GM19397 (cell line): ENCODE results near the gene SRPRB.
"Not testable (repeated sequence)": the region's sequence is repeated elsewhere in the genome, so short reads cannot be mapped to it uniquely, and the experiment has no call there.

ENCODE experiments used
- ATAC-seq: cut with Tn5 transposase; IDR thresholded peaks from one replicate; pipeline ENCODE4 v1.9.1; 2021; ENCODE audit warnings: mild to moderate bottlenecking, moderate library complexity; ENCODE audit not compliant: unreplicated experiment

The SRPRB gene

GRCh38 chr3:133777807-133778568 is 27.6 kb upstream of the SRPRB start:
- ATAC-seq = no peak

GRCh38 chr3:133779626-133780203 is 25.9 kb upstream of the SRPRB start:
- ATAC-seq = no peak

- ATAC-seq = not testable (repeated sequence)
These were observed 24.9 kb upstream of the SRPRB start for GRCh38 chr3:133780756-133781155.

- no peak for ATAC-seq
These were observed 24.0 kb upstream of the SRPRB start for GRCh38 chr3:133781570-133781969.

GRCh38 chr3:133782454-133782853 is 23.2 kb upstream of the SRPRB start:
- no peak for ATAC-seq

- ATAC-seq = no peak
These were observed 21.9 kb upstream of the SRPRB start for GRCh38 chr3:133783762-133784161.

GRCh38 chr3:133788024-133788423 is 17.6 kb upstream of the SRPRB start:
- no peak for ATAC-seq

GRCh38 chr3:133792171-133792763 is 13.3 kb upstream of the SRPRB start:
- ATAC-seq = no peak

- no peak for ATAC-seq
These were observed 8.1 kb upstream of the SRPRB start for GRCh38 chr3:133797396-133798105.

- ATAC-seq = no peak
These were observed 5.6 kb upstream of the SRPRB start for GRCh38 chr3:133799794-133800585.

- ATAC-seq = no peak
These were observed 2.1 kb upstream of the SRPRB start for GRCh38 chr3:133803469-133803868.

GRCh38 chr3:133804896-133805295 is 719 bp upstream of the SRPRB start:
- no peak for ATAC-seq

GRCh38 chr3:133805384-133805701 is 272 bp upstream of the SRPRB start:
- no peak for ATAC-seq

GRCh38 chr3:133812872-133813271 is 7.3 kb downstream of the SRPRB start:
- no peak for ATAC-seq

- no peak for ATAC-seq
These were observed 9.8 kb downstream of the SRPRB start for GRCh38 chr3:133815386-133815785.

- no peak for ATAC-seq
These were observed 14.5 kb downstream of the SRPRB start for GRCh38 chr3:133820129-133820528.

- no peak for ATAC-seq
These were observed 15.5 kb downstream of the SRPRB start for GRCh38 chr3:133820889-133821675.

- no peak for ATAC-seq
These were observed 16.4 kb downstream of the SRPRB start for GRCh38 chr3:133821767-133822638.

GRCh38 chr3:133824961-133825485 is 19.4 kb downstream of the SRPRB start:
- ATAC-seq = no peak
